H4 (cell line): ENCODE measurements around the gene PAQR5. TPM values are rescaled to one million over a fixed set of nuclear protein-coding genes. Genes with fewer than 3 reads are reported as not detected.

Source experiments
- DNase-seq: peaks from one replicate; pipeline ENCODE4 v3.0.0-alpha.2; 2015; ENCODE audit warnings: low spot score
- total RNA-seq: library from RNA; depleted of rRNA; stranded (reverse); fragments of >200 nt; shearing (Covaris generic); gene quantifications from 2 replicates; pipeline ENCODE4 v1.2.3, GENCODE V29; 2014

The PAQR5 gene
- total RNA-seq, 1 experiment from 2014 or later = 5.7 TPM

- no peak for DNase-seq
Measured at GRCh38 chr15:69392352-69392751, 93.6 kb downstream of the PAQR5 start.

- no peak for DNase-seq
Measured at GRCh38 chr15:69393831-69394491, 95.2 kb downstream of the PAQR5 start.

GRCh38 chr15:69394556-69395282, 96.0 kb downstream of the PAQR5 start:
- DNase-seq = peak; percentile 55

GRCh38 chr15:69395460-69395859, 96.7 kb downstream of the PAQR5 start:
- no peak for DNase-seq

GRCh38 chr15:69395991-69396390, 97.3 kb downstream of the PAQR5 start:
- DNase-seq = no peak

- DNase-seq = no peak
Measured at GRCh38 chr15:69398491-69398891, 99.8 kb downstream of the PAQR5 start.

GRCh38 chr15:69400850-69401249, 102.1 kb downstream of the PAQR5 start:
- DNase-seq = no peak

GRCh38 chr15:69402816-69403215, 104.1 kb downstream of the PAQR5 start:
- no peak for DNase-seq

- peak; percentile 34 for DNase-seq
Measured at GRCh38 chr15:69403594-69403993, 104.9 kb downstream of the PAQR5 start.

- no peak for DNase-seq
Measured at GRCh38 chr15:69405110-69405509, 106.4 kb downstream of the PAQR5 start.

- DNase-seq = no peak
Measured at GRCh38 chr15:69407719-69408400, 109.1 kb downstream of the PAQR5 start.

GRCh38 chr15:69408841-69409240, 110.1 kb downstream of the PAQR5 start:
- DNase-seq = no peak

- peak; percentile 72 for DNase-seq
Measured at GRCh38 chr15:69410248-69410874, 111.6 kb downstream of the PAQR5 start.

GRCh38 chr15:69412274-69412673, 113.6 kb downstream of the PAQR5 start:
- no peak for DNase-seq

- DNase-seq = no peak
Measured at GRCh38 chr15:69412701-69413100, 114.0 kb downstream of the PAQR5 start.

GRCh38 chr15:69413822-69414700, 115.3 kb downstream of the PAQR5 start, which contains the start of gene KIF23:
KIF23 (plus strand) TSS chr15:69414349; CDS start chr15:69414466, 117 bp downstream.
- DNase-seq = peak; percentile 95

- peak; percentile 81 for DNase-seq
Measured at GRCh38 chr15:69414701-69415167, 116.0 kb downstream of the PAQR5 start.

GRCh38 chr15:69415381-69415780, 116.7 kb downstream of the PAQR5 start:
- DNase-seq = no peak

- DNase-seq = no peak
Measured at GRCh38 chr15:69417581-69417980, 118.9 kb downstream of the PAQR5 start.

- DNase-seq = no peak
Measured at GRCh38 chr15:69421498-69421897, 122.8 kb downstream of the PAQR5 start.

- no peak for DNase-seq
Measured at GRCh38 chr15:69422336-69422895, 123.7 kb downstream of the PAQR5 start.
